22Rv1 (cell line): ENCODE data around the gene NRM.

Experiments used
- H3K27ac ChIP-seq: fragments of 450-650 bp; 2 replicates; pipeline ENCODE4 v1.5.1; 2017
- ZFX ChIP-seq: fragments of 450-650 bp; IDR thresholded peaks from 2 replicates; pipeline ENCODE4 v1.6.1; 2017; ENCODE audit warnings: antibody characterized with exemption, borderline replicate concordance
- TF ChIP-seq, protein P1 (sequence below): fragments of 450-650 bp; IDR thresholded peaks from 2 replicates; pipeline ENCODE4 v1.5.1; 2017; ENCODE audit warnings: mild to moderate bottlenecking

NRM gene

DNA sequence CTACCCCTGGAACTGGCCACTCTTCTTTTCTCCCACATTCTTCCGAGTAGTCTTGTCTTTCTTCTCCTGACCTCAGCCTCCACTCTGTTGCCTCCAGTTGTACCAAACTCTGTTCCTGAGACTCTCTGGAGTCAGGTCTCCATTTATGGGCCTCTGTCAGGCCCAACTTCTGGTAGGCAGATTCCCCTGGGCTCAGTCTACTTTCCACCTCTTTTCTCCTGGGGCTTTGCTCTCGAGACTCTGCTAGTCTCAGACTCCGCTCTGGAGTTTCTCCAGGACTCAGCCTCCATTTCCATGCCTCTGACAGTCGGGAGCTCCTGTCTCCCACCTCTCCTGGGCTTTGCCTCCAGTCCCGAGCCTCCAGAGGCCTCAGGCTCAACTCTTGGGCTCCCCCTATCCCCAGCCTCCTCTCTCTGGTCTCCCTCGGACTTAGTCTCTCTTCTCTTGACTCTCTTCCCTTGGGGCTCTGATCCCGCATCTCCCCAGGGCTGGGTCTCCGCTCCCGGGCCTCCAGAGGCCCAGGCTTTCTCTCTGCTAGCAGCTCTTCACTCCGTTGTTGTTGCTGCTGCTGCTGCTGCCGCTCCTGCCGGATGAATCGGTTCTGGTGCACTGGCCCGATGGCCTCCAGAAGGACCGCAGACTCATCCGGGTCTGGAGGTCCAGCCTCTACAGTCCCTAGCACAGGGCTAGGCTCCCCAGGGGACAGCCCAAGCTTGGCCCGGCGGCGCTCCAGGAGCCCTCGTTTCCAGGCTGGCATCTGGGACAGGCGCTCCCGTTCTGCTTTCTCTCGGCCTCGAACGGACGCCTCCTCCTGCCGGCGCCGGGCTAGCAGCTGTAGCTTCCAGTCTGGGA, 5.4 kb downstream of the NRM start:
- H3K27ac ChIP-seq = no peak overlapping the region; the same call in 1 of the 2 replicates

DNA sequence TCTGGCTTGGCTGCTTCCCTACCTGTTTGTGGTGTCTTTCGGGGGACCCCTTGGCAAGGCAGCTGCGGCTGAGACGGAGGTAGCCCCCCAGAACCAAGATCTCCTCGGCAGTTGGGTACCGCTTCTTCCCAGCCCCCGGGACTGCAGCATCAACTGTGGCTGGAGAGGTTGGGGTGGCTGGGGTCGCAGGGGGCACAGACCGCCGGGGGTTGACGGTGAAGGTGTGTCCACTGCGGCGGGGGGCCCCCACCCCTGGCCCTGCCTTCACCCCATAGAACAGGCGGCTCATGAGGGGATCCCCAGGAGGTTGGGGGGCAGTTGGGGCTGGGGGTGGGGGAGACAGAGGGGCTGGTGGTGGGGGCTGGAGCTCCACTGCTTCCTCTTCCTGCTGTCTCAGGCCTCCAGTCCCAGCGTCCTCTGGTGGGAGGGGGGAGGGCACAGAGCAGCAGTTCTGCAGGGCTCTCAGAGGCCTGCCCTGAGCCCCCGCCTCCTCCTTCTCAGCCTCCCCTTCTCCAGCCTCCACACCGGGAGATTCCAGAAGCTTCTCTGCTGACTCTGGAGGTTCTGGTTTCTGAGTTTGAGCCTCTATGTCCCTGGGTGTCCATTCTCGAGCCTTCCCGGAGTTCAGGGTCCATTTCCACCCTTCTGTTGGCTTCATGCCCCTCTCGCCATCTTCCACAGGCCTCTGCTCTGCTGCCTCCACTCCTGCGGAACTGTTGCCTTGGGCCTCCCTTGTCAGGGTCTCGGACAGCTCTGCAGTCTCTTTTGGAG, 6.2 kb downstream of the NRM start:
- no peak overlapping the region for H3K27ac ChIP-seq
- TF ChIP-seq, protein P1, sequence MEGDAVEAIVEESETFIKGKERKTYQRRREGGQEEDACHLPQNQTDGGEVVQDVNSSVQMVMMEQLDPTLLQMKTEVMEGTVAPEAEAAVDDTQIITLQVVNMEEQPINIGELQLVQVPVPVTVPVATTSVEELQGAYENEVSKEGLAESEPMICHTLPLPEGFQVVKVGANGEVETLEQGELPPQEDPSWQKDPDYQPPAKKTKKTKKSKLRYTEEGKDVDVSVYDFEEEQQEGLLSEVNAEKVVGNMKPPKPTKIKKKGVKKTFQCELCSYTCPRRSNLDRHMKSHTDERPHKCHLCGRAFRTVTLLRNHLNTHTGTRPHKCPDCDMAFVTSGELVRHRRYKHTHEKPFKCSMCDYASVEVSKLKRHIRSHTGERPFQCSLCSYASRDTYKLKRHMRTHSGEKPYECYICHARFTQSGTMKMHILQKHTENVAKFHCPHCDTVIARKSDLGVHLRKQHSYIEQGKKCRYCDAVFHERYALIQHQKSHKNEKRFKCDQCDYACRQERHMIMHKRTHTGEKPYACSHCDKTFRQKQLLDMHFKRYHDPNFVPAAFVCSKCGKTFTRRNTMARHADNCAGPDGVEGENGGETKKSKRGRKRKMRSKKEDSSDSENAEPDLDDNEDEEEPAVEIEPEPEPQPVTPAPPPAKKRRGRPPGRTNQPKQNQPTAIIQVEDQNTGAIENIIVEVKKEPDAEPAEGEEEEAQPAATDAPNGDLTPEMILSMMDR = no peak
- no peak for TF ChIP-seq ZFX

More for the DNA sequence above, 5.4 kb downstream of the NRM start:
- TF ChIP-seq, protein P1 = no peak
- TF ChIP-seq ZFX = no peak

DNA sequence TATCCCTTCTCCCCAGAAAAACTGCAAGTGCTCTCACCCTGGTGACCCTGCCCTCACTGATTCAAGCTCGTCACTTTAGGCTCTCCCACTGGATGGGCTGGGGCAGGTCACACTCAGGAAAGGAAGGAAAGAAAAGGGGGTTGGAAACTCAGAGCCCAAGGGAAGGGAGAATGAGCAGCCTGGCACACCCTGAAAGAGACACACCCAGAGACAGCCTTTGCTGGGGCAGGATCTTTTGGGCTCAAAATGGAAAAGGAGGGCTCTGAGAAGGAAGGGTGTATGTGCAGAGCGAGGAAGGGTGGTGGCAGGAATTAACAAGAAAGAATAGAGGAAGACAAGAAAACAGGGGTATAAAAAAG, 6.8 kb downstream of the NRM start:
- no peak overlapping the region for H3K27ac ChIP-seq
- TF ChIP-seq, protein P1 = no peak
- TF ChIP-seq ZFX = no peak

- H3K27ac ChIP-seq = no peak overlapping the region
- TF ChIP-seq, protein P1 = no peak
- no peak for TF ChIP-seq ZFX
Measured at GRCh38 chr6:30683183-30683979, 7.4 kb downstream of the NRM start.

GRCh38 chr6:30682143-30683117, 8.4 kb downstream of the NRM start:
- H3K27ac ChIP-seq = no peak overlapping the region
- TF ChIP-seq ZFX = no peak
- TF ChIP-seq, protein P1 = no peak

DNA sequence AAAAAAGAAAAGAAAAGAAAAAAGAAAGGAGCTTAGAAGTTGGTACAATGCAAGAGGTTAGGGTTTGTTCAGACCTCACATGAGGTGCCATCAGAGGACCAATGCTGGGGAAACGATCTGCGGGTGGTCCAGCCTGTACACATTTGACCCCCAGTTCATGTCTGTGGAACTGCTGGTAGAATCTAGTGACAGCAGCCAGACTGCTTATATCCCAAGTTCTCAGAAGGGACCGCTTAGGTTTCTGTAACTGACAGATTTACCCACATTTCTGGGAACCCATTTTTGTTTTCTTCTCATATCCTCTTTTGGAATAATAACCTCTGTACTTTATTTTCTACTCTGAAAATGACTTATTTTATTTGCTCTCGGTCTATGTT, 9.0 kb downstream of the NRM start:
- TF ChIP-seq, protein P1 = no peak
- no peak for TF ChIP-seq ZFX
- H3K27ac ChIP-seq = no peak overlapping the region
